GM12864 (cell line): ENCODE measurements around the gene DEPDC5.

Source experiments
- DNase-seq: peaks from one replicate; pipeline ENCODE4 v3.0.0-alpha.2; 2011; ENCODE audit warnings: low read depth
- H3K4me3 ChIP-seq: 2 replicates; pipeline ENCODE4 v1.5.1; 2011; ENCODE audit warnings: mild to moderate bottlenecking, low read depth, low read length, control low read depth
- CTCF ChIP-seq: IDR thresholded peaks from 2 replicates; pipeline ENCODE4 v1.5.1; 2011; ENCODE audit warnings: low read depth, mild to moderate bottlenecking, moderate library complexity, low read length, control low read depth, inconsistent platforms; ENCODE audit errors: missing control alignments

Gene DEPDC5

GRCh38 chr22:31869739-31870138, 115.9 kb downstream of the DEPDC5 start:
- no peak for TF ChIP-seq CTCF
- DNase-seq: no peak
- H3K4me3 ChIP-seq: no peak overlapping the region

DNA sequence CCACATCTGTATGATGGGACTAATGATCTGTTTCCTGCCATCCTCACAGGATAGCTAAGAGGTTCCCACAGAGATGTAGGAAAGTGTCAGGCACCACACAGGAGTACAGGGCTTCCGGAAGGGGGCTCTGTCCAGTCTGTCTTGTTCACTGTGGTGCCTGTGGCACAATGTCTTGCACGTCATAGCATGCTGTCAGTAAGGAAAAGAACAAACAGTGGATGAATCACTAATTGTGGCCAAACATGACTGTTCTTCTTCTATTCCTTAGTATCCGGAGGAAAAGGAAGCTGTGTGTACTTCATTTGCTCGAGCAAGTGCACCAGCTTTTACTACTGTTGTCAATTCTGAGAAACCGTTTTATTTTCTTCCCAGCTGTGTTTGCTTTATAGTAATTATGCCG, 117.1 kb downstream of the DEPDC5 start:
- H3K4me3 ChIP-seq: no peak overlapping the region
- no peak for DNase-seq
- no peak for TF ChIP-seq CTCF

DNA sequence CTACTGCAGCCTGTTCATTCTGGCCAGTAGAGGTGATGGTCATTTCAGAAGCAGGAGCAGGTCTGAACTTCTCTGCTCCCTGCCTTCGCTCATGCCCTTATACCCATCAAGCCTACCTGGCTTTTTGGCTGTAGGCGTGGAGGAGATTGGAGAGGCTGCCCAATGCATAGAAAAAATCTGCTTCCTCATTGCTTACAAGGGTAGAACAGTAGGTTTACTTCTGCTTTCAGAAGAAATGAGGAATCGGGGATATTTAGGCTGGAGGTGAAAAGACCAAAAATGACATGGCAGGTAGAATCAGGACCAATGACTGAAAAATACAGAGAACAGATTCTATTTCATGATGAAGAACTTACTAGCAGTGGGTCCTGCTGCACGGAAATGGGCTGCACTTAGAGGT, 117.7 kb downstream of the DEPDC5 start:
- DNase-seq: no peak
- no peak for TF ChIP-seq CTCF
- no peak overlapping the region for H3K4me3 ChIP-seq

DNA sequence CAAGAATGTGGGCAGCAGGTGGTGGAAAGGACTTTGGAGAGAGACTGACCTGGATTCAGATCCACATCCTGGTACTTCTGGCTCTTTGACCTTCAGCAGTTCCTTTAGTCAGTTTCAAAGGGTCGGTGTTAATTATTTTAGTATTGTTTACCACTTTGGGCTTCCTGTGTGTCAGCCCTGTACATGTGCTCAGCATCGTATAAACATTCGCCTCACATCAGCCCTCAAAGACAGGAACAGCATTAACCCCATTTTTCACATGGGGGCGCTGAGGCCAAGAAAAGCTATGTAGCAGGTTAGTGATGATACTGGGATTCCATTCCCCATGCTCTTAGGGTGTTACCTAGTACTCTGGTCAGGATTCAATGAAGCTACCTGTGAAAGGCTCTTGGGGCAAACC, 118.4 kb downstream of the DEPDC5 start:
- TF ChIP-seq CTCF: peak; percentile 8
- H3K4me3 ChIP-seq: no peak overlapping the region
- DNase-seq: no peak

GRCh38 chr22:31874821-31875220, 121.0 kb downstream of the DEPDC5 start:
- no peak overlapping the region for H3K4me3 ChIP-seq
- DNase-seq: no peak
- no peak for TF ChIP-seq CTCF

- no peak for TF ChIP-seq CTCF
- no peak for DNase-seq
- H3K4me3 ChIP-seq: no peak overlapping the region
Observed at GRCh38 chr22:31876156-31876920, 122.5 kb downstream of the DEPDC5 start.

- TF ChIP-seq CTCF: no peak
- DNase-seq: no peak
- H3K4me3 ChIP-seq: no peak overlapping the region
Observed at GRCh38 chr22:31879585-31879984, 125.8 kb downstream of the DEPDC5 start.
